GM12801 (cell line): ENCODE results near the gene CNTRL.

Experiments
- TF ChIP-seq, protein P1 (sequence below): IDR thresholded peaks from one replicate; pipeline ENCODE4 v1.5.1; 2011; ENCODE audit warnings: control low read depth; ENCODE audit not compliant: insufficient read length; ENCODE audit errors: extremely low read depth

Gene CNTRL

DNA sequence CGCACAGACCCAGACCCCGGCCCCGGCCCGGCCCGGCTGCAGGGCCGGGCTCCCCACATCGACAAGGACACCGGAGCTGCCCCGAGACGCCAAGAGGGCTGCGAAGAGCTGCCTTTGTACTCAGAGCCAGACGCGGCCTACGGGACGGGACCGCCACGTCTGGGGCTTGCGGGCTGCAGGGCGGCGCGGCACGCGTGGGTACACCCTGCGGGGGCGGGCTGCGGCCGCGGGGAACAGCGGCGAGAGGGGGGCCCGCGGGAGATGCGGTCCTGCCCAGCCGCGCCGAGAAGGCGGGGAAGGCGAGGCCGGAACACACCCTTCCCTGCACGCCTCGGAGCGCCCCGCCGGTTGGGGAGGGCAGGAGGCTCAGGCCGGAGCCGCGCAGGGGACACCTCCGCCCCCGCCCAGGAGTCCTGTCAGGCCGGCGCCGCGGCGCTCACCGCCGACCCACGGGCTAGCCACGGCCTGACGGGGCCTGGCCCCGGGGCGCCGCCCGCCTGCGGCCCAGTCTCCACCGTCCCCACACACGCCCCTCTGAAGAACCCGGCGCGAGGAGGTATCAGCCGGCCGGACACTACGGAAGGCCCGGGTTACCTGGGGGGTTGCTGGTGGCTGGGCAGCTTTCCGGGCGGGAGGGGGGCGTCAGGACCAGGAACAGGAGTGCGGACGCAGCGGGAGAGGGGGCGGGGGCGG is 126.4 kb downstream of the CNTRL start:
- TF ChIP-seq, protein P1, sequence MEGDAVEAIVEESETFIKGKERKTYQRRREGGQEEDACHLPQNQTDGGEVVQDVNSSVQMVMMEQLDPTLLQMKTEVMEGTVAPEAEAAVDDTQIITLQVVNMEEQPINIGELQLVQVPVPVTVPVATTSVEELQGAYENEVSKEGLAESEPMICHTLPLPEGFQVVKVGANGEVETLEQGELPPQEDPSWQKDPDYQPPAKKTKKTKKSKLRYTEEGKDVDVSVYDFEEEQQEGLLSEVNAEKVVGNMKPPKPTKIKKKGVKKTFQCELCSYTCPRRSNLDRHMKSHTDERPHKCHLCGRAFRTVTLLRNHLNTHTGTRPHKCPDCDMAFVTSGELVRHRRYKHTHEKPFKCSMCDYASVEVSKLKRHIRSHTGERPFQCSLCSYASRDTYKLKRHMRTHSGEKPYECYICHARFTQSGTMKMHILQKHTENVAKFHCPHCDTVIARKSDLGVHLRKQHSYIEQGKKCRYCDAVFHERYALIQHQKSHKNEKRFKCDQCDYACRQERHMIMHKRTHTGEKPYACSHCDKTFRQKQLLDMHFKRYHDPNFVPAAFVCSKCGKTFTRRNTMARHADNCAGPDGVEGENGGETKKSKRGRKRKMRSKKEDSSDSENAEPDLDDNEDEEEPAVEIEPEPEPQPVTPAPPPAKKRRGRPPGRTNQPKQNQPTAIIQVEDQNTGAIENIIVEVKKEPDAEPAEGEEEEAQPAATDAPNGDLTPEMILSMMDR = no peak

DNA sequence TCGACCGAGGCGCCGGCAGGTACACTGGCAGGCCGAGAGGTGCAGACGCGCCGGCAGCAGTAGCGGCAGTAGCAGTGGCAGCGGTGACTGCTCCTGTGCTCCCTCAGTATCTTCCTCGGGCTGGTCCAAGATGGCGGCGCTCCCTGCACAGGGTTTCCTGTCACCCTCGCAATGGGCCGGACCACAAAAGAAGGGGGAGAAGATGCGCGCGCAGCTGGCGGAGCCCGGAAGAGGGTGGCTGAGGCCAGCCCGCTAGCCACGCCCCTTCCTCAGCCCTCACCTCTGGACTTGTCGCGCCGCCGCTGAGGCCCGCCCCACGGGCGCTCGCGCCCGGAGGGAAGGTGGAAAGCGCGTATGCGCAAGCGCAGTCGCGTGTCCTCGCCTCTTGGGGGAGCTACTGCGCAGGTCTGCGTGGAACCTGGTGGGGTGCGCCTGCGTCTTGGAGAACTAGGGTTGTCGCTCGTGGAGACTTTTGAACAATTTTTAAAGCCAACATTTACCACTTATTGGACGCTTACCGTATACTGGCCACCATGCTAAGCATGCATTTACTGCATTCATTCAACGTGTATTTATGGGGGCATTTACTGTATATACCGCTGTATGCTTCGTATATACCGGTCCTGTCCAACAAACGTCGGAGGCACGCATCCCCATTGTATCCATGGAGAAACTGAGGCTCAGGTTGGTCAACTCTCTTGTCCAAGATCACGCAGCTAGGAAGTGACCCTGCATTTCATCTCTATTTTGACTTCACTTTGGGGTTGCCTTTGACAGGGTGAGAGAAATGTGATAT is 127.2 kb downstream of the CNTRL start, which contains the start of gene RAB14:
Gene RAB14 (minus strand): TSS at position 132 of the 796 bp plus-strand sequence. CDS start 8,457 bp downstream, outside the sequence.
- TF ChIP-seq, protein P1 = no peak

DNA sequence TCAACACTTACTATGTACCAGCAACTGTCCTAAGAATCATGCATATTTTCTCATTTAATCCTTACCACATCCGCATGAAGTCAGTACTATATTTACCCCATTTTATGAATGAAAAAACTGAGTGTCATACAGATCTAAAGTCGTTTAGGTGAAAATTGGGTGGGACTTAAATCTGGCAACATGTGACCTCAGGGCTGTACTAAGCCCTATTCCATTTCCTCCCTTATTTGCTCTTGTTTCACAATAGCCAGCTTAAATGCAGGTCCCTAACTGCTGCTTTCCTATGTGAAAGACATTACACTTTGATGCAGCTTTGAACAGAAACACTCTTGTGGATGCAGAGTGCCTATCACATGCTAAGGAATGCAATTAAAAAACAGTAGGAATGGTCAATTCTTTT is 129.4 kb downstream of the CNTRL start:
- TF ChIP-seq, protein P1 = no peak

DNA sequence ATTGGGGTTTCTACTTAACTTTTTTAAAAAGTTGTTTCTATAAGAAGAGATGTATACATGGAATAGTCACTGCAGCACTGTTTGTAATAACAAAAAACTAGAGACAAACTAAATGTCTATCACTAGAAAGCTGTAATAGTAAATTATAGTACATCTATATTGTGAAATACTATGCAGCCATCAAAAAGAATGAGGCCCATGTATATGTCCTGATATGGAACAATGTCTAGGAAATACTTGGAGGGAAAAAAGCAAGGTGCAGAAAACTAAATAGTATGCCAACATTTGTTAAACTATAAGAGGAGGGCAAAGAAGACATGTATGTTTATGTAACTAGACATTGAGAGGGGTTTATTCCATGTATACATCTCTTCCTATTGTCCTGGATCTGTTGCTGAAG is 129.9 kb downstream of the CNTRL start:
- TF ChIP-seq, protein P1 = no peak

DNA sequence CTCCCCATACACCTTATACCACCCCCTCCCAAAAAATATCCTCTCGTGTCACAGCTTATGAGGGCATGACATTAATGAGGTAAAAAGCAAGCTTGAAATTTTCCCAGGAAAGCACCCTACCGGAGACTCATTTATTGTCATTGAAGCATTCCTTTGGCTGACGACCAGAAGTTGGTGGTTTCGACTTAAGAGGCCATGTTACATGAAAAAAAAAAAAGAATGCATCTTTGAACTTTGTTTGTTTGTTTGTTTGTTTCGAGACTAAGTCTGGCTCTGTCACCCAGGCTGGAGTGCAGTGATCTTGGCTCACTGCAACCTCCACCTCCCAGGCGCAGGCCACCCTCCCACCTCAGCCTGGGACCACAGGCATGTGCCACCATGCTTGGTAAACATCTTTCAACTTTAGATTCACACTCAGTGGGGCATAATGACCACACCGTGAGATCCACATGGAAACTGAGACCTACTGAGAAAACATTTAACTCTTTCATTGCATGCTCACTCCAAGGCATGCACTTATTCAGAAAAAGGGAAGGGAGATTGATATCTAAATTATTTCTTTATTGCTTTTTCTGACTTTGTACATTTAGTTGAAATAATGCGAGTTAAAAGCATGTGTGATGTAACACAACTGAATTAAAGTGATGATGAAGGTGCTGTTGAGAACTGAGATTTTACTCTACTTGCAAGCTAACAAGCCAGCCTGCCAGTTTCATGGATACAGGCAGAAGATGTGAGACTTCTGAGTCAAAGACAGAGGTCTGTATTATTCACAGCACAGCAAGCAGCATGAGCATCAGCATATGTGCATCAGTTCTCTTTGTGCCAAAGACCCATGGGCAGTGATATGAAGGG is 132.0 kb downstream of the CNTRL start:
- TF ChIP-seq, protein P1 = no peak

DNA sequence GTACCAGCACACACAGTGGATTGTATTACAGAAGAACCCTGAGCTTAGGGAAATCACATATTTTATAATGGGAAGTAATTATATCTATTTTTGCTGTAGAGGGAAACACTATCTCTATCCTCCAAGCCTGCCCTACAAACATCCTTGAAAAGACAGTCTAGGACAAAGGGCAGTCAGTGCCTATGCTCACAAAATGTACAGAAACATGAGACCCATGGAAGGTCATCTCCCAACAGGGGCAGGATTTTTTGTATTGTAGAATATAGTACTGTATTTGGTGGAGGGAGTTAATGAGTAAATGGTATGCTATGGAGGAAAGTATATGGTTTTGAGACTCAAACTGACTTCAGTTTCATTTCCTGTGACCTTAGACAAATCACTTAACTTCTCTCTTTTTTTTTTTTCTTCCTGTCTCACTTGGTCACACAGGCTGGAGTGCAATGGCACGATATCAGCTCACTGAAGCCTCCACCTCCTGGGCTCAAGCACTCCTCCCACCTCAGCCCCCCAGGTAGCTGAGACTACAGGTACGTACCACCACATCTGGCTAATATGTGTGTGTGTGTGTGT is 132.7 kb downstream of the CNTRL start:
- TF ChIP-seq, protein P1 = no peak
